CMK (cell line): ENCODE results near the gene SH3RF3.

Experiments
- DNase-seq: peaks from one replicate; pipeline ENCODE4 v3.0.0-alpha.2; 2010; ENCODE audit warnings: low read depth

Gene SH3RF3

DNA sequence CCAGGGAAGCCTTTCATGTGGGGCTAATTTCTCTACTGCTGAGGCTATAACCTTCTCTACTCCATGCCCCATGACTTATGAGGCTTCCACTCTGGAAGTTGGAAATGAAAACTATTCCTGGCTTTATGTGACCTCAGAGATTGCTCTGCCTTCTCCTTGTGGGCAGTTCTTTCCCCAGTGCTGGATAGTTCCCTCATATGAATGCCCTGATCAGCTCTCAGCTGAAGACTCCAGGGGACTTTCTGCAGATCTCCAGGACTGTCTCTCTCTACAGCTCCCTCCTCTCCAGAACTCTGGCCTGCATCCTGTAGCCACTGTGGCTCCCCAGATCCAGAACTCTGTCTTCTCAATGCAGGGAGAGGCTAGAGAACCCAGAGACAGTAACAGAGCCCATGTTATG lies 249.7 kb downstream of the SH3RF3 start:
- no peak for DNase-seq

DNA sequence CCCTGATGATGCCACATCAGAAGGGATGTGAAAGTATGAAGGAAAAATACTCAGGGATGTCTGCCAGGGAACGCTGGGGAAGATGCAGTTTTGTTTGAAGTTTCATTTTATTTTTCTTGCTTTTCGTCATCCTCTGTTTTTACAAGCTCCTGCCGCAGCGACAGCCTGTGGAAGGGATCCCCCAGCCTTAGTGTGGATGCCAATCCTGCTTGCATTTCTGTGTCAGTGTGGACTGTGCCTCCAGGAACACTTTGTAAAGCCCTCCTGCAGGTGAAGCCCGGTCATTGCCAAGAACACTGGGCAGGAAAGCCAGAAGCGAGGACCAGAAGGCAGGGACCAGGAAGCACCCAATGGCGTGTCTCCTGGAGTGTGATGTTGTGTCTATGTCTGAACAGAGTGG lies 250.5 kb downstream of the SH3RF3 start:
- no peak for DNase-seq

DNA sequence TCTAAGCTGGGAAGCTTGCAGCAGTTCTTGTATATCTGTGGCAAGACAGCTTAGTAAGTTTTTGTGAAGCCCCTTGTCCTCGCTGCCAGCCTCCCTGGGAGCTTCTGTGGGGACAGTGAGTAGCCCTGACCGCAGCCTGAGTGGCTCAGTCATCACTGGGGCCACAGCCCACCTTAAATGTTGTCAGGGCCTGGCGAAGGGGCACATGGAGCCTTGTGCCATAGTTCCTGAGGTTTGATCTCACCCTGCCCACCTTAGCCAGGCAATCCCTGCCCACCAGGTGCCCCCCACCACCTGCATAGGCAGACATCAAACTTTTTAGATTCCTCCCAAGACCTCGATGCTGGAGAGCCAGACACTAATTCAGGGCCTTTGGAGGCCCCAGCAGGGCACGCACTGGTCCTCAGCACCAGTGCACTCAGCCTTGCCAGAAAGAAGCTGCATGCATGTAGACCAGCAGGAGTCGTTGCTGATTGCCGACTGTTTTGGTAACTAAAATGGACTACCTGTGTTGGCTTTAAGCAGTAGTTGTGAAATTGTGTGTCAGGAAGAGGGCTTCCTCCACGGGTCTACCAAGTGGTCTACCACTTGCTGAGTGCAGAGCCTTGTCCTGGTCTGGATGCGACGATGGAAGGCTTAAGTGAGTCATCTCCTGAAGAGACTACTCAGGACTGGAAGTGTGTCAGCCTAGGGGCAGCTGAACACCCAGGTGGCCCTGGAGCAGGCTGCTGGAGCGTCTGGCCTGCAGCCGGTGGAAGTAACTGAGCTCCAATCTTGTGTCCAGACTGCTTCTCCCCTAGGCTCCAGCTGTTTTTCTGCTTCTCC lies 251.7 kb downstream of the SH3RF3 start:
- no peak for DNase-seq

DNA sequence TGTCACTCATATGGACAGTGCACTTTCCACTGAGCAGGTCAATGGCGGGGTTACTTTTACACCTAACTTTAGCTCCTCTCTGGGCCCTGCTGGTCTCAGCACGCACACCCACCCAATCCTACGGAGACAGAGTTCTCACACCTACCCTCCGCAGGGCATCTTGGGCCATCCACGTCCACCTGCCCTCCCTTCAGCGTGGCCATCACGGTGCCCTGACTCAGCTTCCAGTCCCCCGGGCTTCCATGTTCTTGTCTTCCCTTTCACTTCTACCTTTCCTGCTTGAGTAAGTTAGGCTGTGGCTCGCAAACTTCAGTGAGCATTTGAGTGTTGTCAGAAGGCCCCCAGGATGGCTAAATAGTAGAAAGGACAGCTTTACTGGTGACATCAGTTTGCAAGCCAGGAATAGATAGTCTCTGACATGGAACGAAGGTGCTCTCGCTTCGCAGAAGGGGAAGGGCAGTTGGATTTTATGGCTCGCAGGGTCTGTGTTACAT lies 252.4 kb downstream of the SH3RF3 start:
- DNase-seq, result no peak

DNA sequence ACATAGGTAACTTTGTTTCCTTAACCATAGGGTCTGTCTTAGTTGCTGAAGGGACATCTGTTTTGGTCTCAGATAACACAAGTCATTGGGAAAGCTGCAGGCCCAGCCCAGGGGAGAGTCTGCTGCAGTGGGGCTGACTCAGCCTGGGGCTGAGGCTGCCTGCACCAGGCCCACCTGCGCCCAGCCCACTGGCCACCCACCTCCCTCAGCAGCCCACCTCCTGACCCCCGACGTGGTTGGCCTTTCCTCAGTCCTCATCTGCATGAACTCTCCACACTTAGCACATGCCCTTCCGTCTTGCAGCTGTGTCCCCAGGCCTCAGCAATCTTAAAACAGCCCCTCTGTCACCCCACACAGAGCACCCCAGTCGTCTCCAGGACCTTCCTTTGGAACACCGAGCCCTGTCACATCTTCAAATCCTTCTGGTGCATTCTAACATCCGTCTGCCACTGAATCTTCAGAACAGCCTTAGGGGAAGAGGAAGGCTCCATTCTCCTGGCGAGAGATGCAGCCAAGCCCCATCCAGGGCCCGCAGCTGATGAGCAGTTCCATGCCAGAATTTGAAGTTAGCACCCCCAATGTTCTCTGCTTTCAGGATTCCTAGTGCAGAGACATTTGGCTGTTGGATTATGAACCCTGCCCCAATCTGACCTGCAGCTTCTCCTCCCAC lies 253.4 kb downstream of the SH3RF3 start:
- no peak for DNase-seq

DNA sequence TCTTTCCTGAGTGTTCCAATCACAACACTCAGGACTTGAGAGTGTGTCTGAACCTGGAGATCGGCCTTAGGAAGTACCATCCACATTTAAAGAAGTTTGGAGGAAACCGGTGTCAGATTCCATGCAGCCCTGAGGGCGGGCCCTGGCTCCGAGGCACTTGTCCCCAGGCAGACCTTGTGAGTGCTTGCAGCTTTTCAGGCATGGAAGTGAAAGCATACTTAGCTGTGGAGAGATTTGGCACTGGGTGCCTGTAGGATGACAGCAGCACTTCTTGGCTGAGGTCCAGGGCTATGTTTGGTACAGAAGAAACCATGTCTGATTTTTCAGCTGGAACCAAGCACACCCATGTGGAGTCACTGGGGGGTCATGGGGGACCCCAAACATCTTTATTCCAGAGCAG lies 253.9 kb downstream of the SH3RF3 start:
- DNase-seq, result no peak

DNA sequence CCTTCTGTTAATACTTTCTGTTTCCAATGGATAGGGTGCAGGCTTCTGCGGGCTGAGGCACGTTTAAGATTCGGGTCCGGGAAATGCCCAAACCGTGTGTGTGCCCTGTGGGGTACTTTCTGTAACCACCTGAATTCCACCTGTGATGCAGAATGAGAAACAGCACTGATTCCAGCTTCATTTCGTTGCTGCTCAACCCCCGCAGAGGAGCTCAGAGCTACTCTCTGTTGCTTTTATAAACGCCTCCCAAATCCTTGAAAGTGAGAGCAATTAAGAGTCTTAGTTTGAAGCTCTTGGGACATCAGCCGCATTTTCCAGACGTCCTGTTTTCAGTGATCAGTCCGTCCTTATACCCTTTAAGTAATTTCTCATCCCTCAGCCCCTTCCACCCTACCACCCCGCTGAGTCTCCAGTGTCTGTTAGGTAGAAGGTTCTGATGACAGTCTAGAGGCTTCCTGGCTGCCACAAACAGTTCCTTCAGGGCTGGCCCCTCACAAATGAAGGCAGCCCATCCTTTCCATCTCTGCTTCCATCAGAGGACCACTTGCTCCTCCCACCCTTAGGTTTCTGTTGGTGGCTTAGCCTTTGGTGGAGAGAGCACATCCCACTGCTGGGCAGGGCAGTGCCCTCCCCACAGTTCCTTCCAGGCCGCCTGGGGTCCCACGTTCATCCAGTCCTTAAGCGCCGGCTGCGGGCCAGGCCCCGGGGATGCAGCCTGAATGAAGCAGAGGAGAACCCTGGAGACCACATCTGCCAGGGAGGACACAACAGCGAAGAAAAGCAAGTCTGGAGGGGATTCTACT lies 254.7 kb downstream of the SH3RF3 start:
- DNase-seq, result no peak

DNA sequence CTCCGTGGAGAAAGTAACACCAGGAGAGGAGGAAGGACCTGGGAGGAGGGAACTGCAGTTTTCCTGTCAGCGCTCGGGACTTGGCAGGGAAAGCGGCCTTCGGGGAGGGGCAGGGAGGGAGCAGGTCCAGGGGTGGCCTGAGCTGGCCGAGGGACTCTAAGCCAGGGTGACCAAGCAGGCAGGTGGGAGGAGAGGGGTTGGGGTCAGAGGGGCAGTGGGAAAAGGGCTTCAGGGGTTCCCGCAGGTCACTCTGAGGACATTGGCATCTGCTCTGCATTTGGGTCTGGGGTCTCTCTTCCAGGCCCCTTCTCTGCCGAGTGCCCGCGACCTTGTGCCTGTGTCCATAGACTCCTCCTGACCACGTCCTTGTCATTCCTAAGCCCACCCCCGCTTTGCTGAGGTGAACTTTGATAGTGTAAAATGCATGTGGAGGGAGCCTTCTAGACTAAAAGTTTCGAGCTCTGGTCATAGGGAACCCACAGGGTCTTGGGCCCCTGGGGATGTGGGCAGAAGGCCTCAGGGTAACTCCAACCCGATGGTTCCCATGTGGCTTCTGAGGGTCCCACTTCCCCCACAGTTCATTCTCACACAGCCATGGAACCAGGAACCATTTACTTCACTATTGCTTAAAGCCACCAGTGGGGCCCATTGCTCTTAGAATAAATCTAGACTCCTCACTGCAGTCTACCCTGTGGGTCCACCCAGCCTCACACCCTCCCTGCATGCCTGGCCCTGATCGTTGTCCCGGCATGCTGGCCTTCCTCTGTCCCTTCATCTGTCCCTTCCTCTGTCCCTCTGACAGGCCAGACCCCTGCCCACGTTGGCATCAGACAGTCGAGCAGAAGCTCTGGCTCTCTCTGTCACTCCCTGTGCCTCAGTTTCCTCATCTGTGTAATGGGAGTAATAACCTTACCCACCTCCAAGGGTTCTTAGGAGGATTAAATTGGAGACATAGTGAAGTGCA lies 255.6 kb downstream of the SH3RF3 start:
- DNase-seq, result no peak

DNA sequence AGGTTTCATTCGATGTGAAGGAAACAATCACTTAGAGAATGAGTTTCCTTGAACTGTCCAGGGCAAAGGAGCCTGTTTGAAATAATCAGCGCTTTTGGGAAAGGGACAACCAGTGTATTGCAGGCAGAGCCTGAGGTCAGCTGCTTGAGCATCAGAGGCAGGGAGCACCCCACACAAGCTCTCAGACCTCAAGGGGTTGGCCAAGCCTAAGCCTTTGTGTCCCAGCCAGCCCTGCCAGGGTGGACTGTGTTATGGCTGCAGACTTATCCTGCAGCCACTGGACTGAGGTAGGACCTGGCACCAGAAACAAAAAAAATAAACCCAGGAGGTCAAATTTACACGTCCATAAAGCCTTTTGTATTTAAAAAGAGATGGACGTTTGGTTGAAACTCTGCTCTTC lies 256.5 kb downstream of the SH3RF3 start:
- DNase-seq, result no peak

DNA sequence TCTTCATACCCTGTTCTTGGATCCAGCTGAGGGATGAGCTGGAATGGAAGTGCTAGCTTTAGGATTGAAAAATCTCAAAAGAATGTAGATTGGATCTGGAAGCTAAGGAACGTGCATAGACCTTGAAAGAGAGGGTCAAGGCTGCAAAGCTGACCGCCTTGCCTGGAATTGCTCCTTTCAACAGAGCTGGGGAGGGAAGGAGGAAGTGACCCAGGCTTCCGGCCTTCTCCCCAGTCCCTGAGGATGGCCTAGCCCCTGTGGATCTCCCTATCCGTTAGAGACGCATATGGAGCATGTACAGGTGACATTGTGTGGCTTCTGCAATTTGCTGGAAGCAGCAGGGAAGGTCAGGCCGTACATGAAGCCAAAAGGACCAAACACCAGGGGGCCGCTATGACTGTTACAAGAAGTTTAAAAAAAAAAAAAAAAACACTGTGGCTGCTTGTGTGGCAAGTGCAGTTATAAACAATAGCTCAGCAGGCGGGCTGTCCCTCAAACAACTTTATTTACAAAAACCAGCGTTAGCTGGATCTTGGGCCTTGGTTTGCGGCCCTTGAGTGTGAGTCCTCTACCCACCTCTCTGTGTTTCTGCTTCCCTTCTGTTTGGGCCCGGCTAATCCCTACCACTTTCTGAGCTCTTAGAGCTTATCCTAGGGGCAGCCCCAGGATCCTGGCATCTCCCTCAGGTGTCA lies 257.1 kb downstream of the SH3RF3 start:
- no peak for DNase-seq

DNA sequence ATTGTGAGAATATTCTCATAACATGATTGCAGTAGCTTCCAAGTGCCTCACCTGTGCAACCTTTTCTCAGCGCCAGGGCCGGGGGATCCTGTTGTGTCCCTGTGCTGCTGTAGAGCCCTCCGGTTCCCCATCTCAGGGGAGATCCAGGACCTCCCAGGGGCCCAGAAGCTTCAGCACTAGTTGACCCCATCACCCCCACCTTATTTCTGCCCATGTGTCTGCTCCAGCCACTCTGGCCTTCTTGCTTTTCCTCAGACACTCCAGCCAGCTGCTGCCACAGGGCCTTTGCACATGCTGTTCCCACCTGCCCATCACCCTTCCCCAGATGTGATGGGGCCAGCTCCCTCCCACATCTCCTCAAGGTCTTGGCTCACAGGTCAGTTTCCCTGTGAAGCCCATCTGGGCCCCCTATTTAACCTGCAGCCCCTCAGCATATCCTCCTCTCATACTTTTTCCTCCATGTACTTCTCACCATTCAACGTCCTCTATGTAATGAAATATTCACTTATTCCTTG lies 258.3 kb downstream of the SH3RF3 start:
- DNase-seq, result no peak

DNA sequence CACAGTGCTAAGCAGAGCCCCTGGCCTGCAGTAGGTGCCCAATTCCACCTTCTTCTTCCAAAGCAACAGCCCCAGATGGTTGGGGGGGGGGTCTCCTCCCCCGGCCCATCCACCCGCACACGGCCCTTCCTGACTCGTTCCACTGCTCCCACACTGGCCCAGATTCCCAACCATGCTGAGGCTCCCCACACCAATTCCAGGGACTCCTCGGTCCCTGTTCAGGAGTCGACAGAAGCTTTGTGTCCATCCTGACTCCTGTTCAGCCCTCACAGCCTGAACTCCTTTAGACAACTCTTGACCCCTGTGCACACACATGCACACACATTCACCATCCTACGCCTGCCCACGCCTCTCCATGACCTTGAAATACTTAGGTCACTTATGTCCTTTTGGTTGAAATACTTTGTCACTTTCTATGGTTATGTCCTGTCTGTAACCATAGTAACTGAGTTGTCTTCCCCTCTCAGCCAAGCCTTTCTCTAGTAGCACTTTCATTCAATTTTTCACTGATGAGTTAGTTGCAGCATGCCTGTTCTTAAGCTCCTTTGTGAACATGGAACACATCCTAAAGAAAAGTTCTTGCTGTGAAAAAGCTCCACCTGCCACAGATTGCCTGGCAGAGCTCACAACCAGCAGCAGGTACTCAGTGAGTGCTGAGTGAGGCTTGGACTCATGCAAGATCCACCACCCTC lies 258.9 kb downstream of the SH3RF3 start:
- DNase-seq, result no peak

DNA sequence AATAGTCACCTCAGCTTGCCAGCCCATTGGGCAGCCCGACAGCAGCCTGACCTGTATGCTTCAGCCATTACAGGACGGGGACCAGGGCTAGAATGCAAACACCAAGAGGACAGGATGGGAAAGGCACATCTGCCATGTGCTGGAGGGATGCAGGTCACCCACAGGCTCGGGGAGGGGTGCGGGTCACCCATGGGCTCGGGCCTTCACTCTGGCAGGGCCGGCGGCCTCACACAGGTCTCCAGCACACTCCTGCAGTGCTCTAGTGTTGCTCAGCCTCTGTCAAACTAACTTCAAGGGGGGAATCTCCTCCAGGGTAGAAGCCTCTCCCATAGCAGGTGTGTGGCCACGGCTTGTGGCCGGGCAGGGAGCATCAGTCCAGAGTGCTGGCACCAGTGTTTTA lies 262.2 kb downstream of the SH3RF3 start:
- no peak for DNase-seq

DNA sequence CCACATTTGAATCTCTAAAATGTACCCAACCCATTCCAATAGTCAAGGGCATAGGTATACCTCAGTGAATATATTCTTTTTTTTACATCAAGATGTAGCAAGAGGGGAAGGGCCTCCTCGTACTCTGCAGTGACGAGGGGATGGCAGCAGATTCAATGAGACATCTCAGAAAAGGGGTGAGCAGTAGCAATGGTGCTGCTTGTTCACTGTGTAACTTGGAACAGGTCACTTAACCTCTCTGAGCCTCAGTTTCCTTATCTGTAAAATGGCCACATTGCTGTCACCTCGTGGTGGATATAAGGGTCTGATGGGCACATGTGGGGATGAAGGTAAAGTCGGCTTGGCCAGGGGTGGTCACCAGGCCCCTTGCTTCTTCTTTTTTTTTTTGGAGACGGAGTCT lies 263.1 kb downstream of the SH3RF3 start:
- no peak for DNase-seq

DNA sequence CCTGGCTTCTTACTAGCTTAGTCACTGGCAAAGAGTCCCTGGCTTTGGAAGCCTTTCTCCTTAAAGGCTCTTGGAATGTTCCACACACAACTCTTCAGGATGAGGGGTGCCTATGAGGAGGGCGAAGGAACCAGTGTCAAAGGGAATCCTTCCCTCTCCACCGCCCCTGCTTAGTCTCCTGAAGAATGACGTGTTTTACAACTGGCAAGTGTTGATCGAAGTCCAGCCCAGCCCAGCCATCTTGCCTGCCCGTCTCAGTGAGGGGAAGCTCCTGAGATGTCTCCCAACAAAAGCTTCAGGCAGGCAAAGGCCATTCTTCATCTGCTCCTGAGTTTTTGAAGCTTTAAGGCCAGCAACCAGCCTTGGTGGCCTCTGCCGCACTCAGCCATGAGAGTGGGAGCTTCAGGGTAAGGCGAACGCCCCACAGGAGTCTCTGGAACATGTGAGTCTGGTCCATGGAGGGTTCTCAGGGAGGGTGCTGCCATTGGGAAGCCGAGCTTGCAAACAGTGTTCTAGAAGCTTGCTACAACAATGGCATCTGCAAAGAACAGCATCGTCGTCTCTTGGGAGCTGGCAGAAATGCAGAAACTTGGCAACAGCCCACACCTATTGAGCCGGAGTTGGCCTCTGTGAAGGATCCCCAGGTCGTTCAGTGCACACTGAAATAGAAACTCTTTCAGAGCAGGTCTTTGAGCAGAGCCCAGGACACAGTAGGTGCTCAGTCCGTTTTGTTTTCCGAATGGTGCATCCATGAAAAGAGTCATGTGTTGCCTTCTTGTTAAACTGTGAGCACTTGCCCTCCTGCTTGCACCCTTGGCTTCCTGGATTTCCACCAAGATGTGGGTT lies 264.0 kb downstream of the SH3RF3 start:
- no peak for DNase-seq

DNA sequence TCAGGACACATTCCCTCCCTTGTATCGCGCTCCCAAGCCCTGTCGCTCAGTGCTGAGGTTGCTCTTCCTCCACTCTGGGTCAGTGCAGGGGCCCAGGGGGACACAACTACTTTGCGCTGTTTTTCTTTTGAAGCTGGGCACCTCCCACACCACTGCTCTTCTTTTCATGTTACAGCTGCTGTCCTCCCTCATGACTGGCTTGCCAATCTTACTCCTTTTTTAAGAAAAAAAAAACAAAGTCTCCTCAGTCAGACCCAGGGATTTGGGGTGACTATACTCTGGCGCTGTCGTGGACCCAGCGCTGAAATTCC lies 264.6 kb downstream of the SH3RF3 start:
- no peak for DNase-seq

DNA sequence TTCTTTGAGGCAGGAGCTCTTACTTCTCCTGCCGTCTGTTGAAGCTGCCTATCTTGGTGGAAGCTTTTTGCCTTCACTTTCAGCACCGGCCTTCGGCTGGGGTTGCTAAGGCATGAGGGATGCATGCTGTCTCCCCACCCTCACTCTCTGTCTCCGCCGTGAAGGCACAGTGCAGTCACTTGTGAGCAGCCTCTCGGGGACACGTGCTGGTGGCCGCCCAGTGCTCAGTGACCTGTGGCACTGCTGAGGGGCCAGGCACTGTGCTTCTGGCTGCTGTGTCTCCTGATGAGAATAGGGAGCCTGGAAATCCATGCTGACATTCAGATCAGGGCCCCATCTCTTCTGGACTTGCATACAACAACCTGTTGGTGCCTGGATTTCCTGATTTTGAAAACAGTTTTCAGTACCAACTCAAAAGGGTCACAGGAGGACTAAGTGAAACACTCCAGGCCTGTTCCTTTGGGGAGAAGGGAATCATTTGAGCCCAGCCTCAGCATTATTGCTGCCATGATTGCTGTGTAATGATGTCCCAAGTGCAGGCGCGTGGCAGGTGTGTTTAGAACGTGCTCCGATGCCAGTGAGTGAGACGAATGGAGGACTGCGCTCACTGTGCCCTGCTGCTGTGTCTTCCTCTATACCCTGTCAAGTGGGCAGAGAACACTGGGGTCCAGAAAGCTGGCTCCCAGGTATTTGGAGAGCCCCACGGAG lies 266.6 kb downstream of the SH3RF3 start:
- no peak for DNase-seq
